ENCODE measurements around the gene TMEM9B. TPM values are rescaled to one million over a fixed set of nuclear protein-coding genes. Genes with fewer than 3 reads are reported as not detected.
"Not testable (repeated sequence)": the region's sequence is repeated elsewhere in the genome, so short reads cannot be mapped to it uniquely, and the experiment has no call there.

TMEM9B gene
- polyA plus RNA-seq, 1 experiment, result 24.6 TPM

GRCh38 chr11:8987446-8987845 lies 23.2 kb upstream of the TMEM9B start:
- ChIA-PET POLR2A (no interaction called here), CTCF (interaction anchor here (1.5 kb wide), 1 partner anchor 12 kb away, joined by 4 read pairs; no protein-coding TSS in a partner anchor)
- TF ChIP-seq CTCF (IDR thresholded peaks at IDR 0.05; ENCODE audit: insufficient read depth, low read depth, low read length), result no peak
- no peak for DNase-seq (ENCODE audit: low read depth)
- Histone ChIP-seq H3K4me3 (ENCODE audit: low read depth, low read length) (no peak overlapping the region), H3K36me3 (ENCODE audit: control insufficient read depth, insufficient read depth, low read length) (peaks cover 1% of the 10 kb centered on the region; the same call in 1 of the 2 replicates), H3K27me3 (ENCODE audit: control insufficient read depth, insufficient read depth, low read length) (no peaks in the 10 kb centered on the region)

DNA sequence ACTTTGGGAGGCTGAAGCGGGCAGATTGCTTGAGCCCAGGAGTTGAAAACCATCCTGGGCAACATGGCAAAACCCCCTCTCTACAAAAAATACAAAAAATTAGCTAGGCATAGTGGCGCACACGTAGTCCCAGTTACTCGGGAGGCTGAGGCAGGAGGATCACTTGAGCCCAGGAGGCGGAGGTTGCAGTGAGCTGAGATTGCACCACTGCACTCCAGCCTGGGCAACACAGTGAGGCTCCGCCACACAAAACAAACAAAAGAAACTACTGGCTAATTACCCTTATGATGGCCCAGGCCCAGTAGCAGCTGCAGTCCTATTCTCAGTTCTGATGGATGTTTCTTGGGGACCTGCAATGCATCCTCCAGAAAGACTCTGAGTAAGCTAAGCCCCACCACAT lies 22.5 kb upstream of the TMEM9B start:
- H3K36me3 ChIP-seq (ENCODE audit: control insufficient read depth, insufficient read depth, low read length); H3K4me3 ChIP-seq (ENCODE audit: low read depth, low read length); POLR2A ChIA-PET; DNase-seq (ENCODE audit: low read depth); H3K27me3 ChIP-seq (ENCODE audit: control insufficient read depth, insufficient read depth, low read length): not testable (repeated sequence)
- CTCF ChIA-PET, result interaction anchor here (1.5 kb wide), 1 partner anchor 12 kb away, joined by 4 read pairs; no protein-coding TSS in a partner anchor

- Histone ChIP-seq H3K4me3 (ENCODE audit: low read depth, low read length) (no peak overlapping the region), H3K36me3 (ENCODE audit: control insufficient read depth, insufficient read depth, low read length) (peaks cover 1% of the 10 kb centered on the region; the same call in 1 of the 2 replicates), H3K27me3 (ENCODE audit: control insufficient read depth, insufficient read depth, low read length) (no peaks in the 10 kb centered on the region)
- POLR2A ChIA-PET, result no interaction called here
- CTCF ChIA-PET, result interaction anchor here (0.6 to 1.0 kb wide), 2 partner anchors 30 to 214 kb away, joined by 3 to 4 read pairs; no protein-coding TSS in a partner anchor
- TF ChIP-seq CTCF (IDR thresholded peaks at IDR 0.05; ENCODE audit: insufficient read depth, low read depth, low read length), result no peak
- DNase-seq (ENCODE audit: low read depth), result no peak
Observed at GRCh38 chr11:8985462-8985861, 21.2 kb upstream of the TMEM9B start.

DNA sequence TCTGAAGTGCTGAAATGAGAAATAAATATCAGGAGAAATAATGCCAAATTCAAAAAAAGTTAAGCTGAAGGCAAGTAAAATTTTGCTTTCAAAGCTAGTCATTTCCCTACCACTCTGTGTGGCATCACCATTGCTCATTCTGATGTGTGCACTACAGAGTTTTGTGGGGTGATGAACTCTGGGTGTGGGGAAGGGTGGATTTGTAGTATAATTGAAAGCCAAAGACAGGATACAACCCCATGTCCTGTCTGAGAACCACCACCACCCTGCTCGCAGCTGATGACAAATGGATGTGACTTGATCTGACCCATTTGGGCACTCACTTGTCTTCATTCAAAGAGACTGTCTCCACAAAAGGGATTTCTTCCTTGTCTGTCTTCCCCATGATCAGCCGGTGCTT lies 19.3 kb upstream of the TMEM9B start:
- POLR2A ChIA-PET, result no interaction called here
- Histone ChIP-seq H3K36me3 (ENCODE audit: control insufficient read depth, insufficient read depth, low read length) (peaks cover 1% of the 10 kb centered on the region; the same call in 1 of the 2 replicates), H3K27me3 (ENCODE audit: control insufficient read depth, insufficient read depth, low read length) (no peaks in the 10 kb centered on the region), H3K4me3 (ENCODE audit: low read depth, low read length) (no peak overlapping the region)
- CTCF ChIA-PET, result interaction anchor here (0.5 to 2.0 kb wide), 3 partner anchors 11 to 154 kb away, joined by 3 to 4 read pairs (median 3); no protein-coding TSS in a partner anchor
- DNase-seq (ENCODE audit: low read depth), result no peak
- TF ChIP-seq CTCF (IDR thresholded peaks at IDR 0.05; ENCODE audit: insufficient read depth, low read depth, low read length), result no peak

GRCh38 chr11:8980485-8980884 lies 16.2 kb upstream of the TMEM9B start:
- CTCF ChIA-PET, result no interaction called here

DNA sequence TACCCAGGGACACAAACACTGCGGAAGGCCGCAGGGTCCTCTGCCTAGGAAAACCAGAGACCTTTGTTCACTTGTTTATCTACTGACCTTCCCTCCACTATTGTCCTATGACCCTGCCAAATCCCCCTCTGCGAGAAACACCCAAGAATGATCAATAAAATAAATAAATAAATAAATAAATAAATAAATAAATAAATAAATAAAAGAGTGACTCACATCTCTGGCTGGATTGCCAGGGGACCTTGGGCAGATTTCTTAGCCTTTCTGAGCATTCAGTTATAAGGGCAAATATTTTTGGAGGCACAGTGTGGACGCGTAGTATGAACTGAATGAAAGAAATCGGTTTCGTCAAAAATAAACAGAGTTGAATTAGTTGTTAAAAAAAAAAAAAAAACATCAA lies 15.1 kb upstream of the TMEM9B start:
- H3K36me3 ChIP-seq (ENCODE audit: control insufficient read depth, insufficient read depth, low read length); H3K27me3 ChIP-seq (ENCODE audit: control insufficient read depth, insufficient read depth, low read length); DNase-seq (ENCODE audit: low read depth); H3K4me3 ChIP-seq (ENCODE audit: low read depth, low read length); CTCF ChIA-PET: not testable (repeated sequence)
- POLR2A ChIA-PET, result interaction anchor here (0.6 kb wide), 1 partner anchor 24 kb away, joined by 3 read pairs; the partner anchor contains the start of gene NRIP3

More at GRCh38 chr11:8980485-8980884, 16.2 kb upstream of the TMEM9B start:
- no peak for TF ChIP-seq CTCF (IDR thresholded peaks at IDR 0.05; ENCODE audit: insufficient read depth, low read depth, low read length)
- Histone ChIP-seq H3K36me3 (ENCODE audit: control insufficient read depth, insufficient read depth, low read length) (peaks cover 1% of the 10 kb centered on the region; the same call in 1 of the 2 replicates), H3K27me3 (ENCODE audit: control insufficient read depth, insufficient read depth, low read length) (no peaks in the 10 kb centered on the region), H3K4me3 (ENCODE audit: low read depth, low read length) (no peak overlapping the region)
- POLR2A ChIA-PET, result interaction anchor here (0.6 kb wide), 1 partner anchor 16 kb away, joined by 3 read pairs; no protein-coding TSS in a partner anchor
- DNase-seq (ENCODE audit: low read depth), result no peak

All from BJ (cell line).